NCI-H510A (cell line): ENCODE measurements around the gene TNP2.

ENCODE experiments used
- DNase-seq: peaks from one replicate; lab custom pipeline; 2025; lab: John Stamatoyannopoulos, UW

The TNP2 gene

GRCh38 chr16:11219178-11219577 is 49.9 kb downstream of the TNP2 start:
- no peak for DNase-seq

GRCh38 chr16:11218604-11218962 is 50.5 kb downstream of the TNP2 start:
- no peak for DNase-seq
